ENCODE results near the gene YPEL5. TPM values are rescaled to one million over a fixed set of nuclear protein-coding genes. Genes with fewer than 3 reads are reported as not detected.
A peak's percentile ranks its signal among the peaks of the same experiment; 100 is the strongest.

YPEL5 gene
- total RNA-seq, 4 donors from 2014 or later, result 42.8 to 88.1 (median 80.5) TPM

DNA sequence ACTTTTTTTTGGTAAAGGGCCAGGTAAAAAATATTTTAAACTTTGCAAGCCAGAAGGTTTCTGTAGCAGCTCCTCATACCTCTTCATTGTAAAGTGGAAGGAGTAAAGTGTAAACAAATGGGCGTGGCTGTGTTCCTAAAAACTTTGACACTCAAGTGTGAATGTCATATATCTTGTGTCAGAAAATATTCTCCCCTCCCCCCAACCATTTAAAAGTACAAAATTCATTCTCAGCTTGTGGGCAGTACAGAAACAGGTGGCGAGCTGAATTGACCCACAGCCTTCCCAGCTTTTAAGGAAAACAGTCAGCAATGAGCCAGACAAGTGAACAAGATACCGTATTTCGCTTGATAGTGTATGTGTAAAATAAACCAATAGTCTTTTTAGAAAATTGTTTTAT is 4.0 kb downstream of the YPEL5 start:
- 65% methylated on average over 4 of the region's 4 CpGs for WGBS, 2 donors (ENCODE audit: low coverage in 1 of 2)
- H3K36me3 ChIP-seq, result peaks cover 0 to 7% (median 0%) of the 10 kb centered on the region in 4 donors
- H3K27me3 ChIP-seq, result no peaks in the 10 kb centered on the region
- intact Hi-C loops (cut with DNase I; ENCODE audit: low total_unique reads), result no loop called here
- in situ Hi-C loops (cut with MboI; ENCODE audit: low pct_ligation_motif_present in 1 of 4, low pct_unique_long_range_greater_than_20kb in 1 of 4, low sequenced_read_pairs in 3 of 4), result loop anchor here in 2 of 4 donors (25.0 kb wide), 1 partner anchor 1012 kb away; no protein-coding TSS in a partner anchor
- no peaks in the 10 kb centered on the region for H3K9me3 ChIP-seq
- H3K4me3 ChIP-seq, result no peak overlapping the region
- peaks cover 36 to 68% (median 50%) of the 10 kb centered on the region in 4 donors for H3K4me1 ChIP-seq
- no peak for DNase-seq
- TF ChIP-seq POLR2A (IDR thresholded peaks at IDR 0.05) (no peak), EP300 (IDR thresholded peaks at IDR 0.05; ENCODE audit: low read depth) (no peak), POLR2AphosphoS5 (IDR thresholded peaks at IDR 0.05) (no peak)
- TF ChIP-seq, protein P1, sequence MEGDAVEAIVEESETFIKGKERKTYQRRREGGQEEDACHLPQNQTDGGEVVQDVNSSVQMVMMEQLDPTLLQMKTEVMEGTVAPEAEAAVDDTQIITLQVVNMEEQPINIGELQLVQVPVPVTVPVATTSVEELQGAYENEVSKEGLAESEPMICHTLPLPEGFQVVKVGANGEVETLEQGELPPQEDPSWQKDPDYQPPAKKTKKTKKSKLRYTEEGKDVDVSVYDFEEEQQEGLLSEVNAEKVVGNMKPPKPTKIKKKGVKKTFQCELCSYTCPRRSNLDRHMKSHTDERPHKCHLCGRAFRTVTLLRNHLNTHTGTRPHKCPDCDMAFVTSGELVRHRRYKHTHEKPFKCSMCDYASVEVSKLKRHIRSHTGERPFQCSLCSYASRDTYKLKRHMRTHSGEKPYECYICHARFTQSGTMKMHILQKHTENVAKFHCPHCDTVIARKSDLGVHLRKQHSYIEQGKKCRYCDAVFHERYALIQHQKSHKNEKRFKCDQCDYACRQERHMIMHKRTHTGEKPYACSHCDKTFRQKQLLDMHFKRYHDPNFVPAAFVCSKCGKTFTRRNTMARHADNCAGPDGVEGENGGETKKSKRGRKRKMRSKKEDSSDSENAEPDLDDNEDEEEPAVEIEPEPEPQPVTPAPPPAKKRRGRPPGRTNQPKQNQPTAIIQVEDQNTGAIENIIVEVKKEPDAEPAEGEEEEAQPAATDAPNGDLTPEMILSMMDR (IDR thresholded peaks at IDR 0.05), result no peak
- peak overlapping the region in 1 of 4 donors; percentile 2 for H3K27ac ChIP-seq

DNA sequence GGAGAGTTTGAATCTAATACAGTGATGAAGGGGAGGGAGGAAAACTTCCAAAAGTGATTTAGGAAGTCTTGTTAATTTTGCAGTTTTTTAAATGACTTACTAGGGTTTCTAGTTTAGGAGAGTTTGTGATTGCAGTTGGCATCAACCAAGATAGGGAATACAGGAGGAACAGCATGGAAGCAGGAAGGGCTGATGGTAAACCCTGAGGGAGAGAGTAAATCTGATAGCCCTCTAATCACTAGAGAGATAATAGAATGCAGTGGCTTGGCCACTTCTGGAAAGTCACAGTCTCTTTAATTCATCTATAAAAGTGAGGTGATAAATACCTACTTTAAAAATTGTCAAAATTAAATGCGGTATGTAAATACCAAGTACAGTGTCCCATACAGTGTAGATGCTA is 5.6 kb downstream of the YPEL5 start:
- 100% methylated on average over 1 of the region's 1 CpG for WGBS, 2 donors (ENCODE audit: low coverage in 1 of 2)
- H3K36me3 ChIP-seq, result peaks cover 0 to 10% (median 4%) of the 10 kb centered on the region in 4 donors
- in situ Hi-C loops (cut with MboI; ENCODE audit: low pct_ligation_motif_present in 1 of 4, low pct_unique_long_range_greater_than_20kb in 1 of 4, low sequenced_read_pairs in 3 of 4), result loop anchor here in 2 of 4 donors (25.0 kb wide), 1 partner anchor 1010 kb away; no protein-coding TSS in a partner anchor

DNA sequence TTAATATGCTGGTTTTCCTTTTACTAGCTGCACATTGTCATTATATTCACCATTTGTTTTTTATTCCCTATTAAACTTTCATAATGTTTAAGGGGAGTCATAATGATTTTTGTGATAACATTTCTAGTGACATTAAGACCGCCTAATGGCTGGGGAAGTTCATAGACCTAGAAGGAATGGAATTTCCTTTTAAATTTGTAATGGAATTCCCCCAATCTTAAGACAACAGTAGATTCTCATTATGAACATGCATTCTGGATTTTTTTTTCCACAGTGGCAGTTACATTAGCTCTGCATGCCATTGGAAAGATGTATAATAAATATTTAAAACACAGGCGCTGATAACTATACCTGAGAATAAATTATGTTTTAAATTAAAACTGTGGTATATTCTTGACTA is 8.4 kb downstream of the YPEL5 start:
- in situ Hi-C loops (cut with MboI; ENCODE audit: low pct_ligation_motif_present in 1 of 4, low pct_unique_long_range_greater_than_20kb in 1 of 4, low sequenced_read_pairs in 3 of 4), result loop anchor here in 2 of 4 donors (25.0 kb wide), 1 partner anchor 1007 kb away; no protein-coding TSS in a partner anchor
- TF ChIP-seq EP300 (IDR thresholded peaks at IDR 0.05; ENCODE audit: low read depth) (no peak), POLR2A (IDR thresholded peaks at IDR 0.05) (no peak), POLR2AphosphoS5 (IDR thresholded peaks at IDR 0.05) (no peak)
- TF ChIP-seq, protein P1 (IDR thresholded peaks at IDR 0.05), result no peak
- Histone ChIP-seq H3K9me3 (no peaks in the 10 kb centered on the region), H3K4me3 (no peak overlapping the region), H3K27me3 (no peaks in the 10 kb centered on the region), H3K36me3 (peaks cover 0 to 33% (median 15%) of the 10 kb centered on the region in 4 donors), H3K27ac (no peak overlapping the region), H3K4me1 (peaks cover 21 to 53% (median 32%) of the 10 kb centered on the region in 4 donors)
- DNase-seq, result no peak
- intact Hi-C loops (cut with DNase I; ENCODE audit: low total_unique reads), result no loop called here
- WGBS, 2 donors (ENCODE audit: low coverage in 1 of 2), result 72 to 82% methylated on average over 2 of the region's 2 CpGs

More for the DNA sequence above, 5.6 kb downstream of the YPEL5 start:
- Histone ChIP-seq H3K4me1 (peaks cover 36 to 74% (median 51%) of the 10 kb centered on the region in 4 donors), H3K9me3 (no peaks in the 10 kb centered on the region), H3K27ac (no peak overlapping the region), H3K4me3 (no peak overlapping the region), H3K27me3 (no peaks in the 10 kb centered on the region)
- intact Hi-C loops (cut with DNase I; ENCODE audit: low total_unique reads), result no loop called here
- DNase-seq, result no peak
- TF ChIP-seq POLR2AphosphoS5 (IDR thresholded peaks at IDR 0.05) (no peak), EP300 (IDR thresholded peaks at IDR 0.05; ENCODE audit: low read depth) (no peak), POLR2A (IDR thresholded peaks at IDR 0.05) (no peak)
- TF ChIP-seq, protein P1 (IDR thresholded peaks at IDR 0.05), result no peak

DNA sequence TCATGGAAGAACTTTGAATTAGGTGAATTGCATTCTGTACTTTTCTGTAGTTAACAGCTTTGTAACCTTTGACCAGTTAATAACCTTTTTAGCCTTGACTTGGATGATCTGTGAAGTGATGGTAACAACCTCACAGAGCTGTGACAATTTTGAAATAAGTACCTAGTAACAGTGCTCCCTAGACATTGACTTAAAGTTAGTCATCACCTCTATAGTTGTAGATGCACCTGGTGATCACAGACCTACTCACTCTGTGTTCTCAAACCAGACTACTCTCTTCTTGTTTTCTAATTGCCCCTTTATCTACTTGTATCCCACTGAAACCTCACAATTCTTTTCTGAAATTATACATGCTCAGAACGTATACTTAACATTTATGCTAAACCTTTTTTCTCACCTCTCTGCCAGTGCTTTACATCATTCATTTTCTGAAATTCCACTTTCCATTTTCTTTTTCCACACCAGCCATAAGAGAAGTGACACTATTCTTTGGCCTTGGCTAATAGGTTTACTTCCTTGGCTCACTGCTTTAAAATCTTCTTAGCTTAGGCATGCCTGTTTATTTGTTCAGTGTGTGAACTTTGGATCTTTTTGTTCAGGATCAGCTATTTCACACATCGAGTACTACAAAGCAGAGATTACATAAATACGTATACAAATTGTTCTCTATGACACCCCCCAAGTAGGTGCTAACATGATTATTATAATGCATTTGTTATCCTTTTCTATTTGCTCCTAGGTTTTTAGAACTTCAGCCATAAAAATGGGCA is 9.3 kb downstream of the YPEL5 start:
- no peak for TF ChIP-seq POLR2A (IDR thresholded peaks at IDR 0.05)
- no peak for TF ChIP-seq EP300 (IDR thresholded peaks at IDR 0.05; ENCODE audit: low read depth)
- TF ChIP-seq, protein P1 (IDR thresholded peaks at IDR 0.05), result no peak
- no peak for TF ChIP-seq POLR2AphosphoS5 (IDR thresholded peaks at IDR 0.05)
- intact Hi-C loops (cut with DNase I; ENCODE audit: low total_unique reads) (no loop called here), in situ Hi-C loops (cut with MboI; ENCODE audit: low pct_ligation_motif_present in 1 of 4, low pct_unique_long_range_greater_than_20kb in 1 of 4, low sequenced_read_pairs in 3 of 4) (loop anchor here in 2 of 4 donors (25.0 kb wide), 1 partner anchor 1006 kb away; no protein-coding TSS in a partner anchor)
- Histone ChIP-seq H3K27me3 (no peaks in the 10 kb centered on the region), H3K27ac (peak overlapping the region in 3 of 4 donors; percentile 2 to 23 (median 18)), H3K36me3 (peaks cover 0 to 36% (median 16%) of the 10 kb centered on the region in 4 donors), H3K4me3 (no peak overlapping the region), H3K4me1 (peaks cover 13 to 45% (median 24%) of the 10 kb centered on the region in 4 donors), H3K9me3 (no peaks in the 10 kb centered on the region)
- 50 to 51% methylated on average over 3 of the region's 3 CpGs for WGBS, 2 donors (ENCODE audit: low coverage in 1 of 2)
- DNase-seq, result no peak

Data from transverse colon (tissue), 4 donors.